Putamen (tissue), 1 donor: ENCODE data around the gene ST8SIA2.

Experiments
- DNase-seq: peaks from one replicate; pipeline ENCODE4 v3.0.0-alpha.2; 2016; ENCODE audit warnings: low spot score

ST8SIA2 gene

GRCh38 chr15:92399271-92399950 lies 5.7 kb downstream of the ST8SIA2 start:
- no peak for DNase-seq

GRCh38 chr15:92400573-92400972 lies 6.9 kb downstream of the ST8SIA2 start:
- DNase-seq = no peak

GRCh38 chr15:92400980-92401787 lies 7.5 kb downstream of the ST8SIA2 start:
- DNase-seq = no peak

GRCh38 chr15:92402751-92403150 lies 9.1 kb downstream of the ST8SIA2 start:
- no peak for DNase-seq

GRCh38 chr15:92405942-92406341 lies 12.3 kb downstream of the ST8SIA2 start:
- no peak for DNase-seq

GRCh38 chr15:92407321-92407720 lies 13.6 kb downstream of the ST8SIA2 start:
- no peak for DNase-seq

GRCh38 chr15:92407916-92408315 lies 14.2 kb downstream of the ST8SIA2 start:
- no peak for DNase-seq

- DNase-seq = no peak
Observed at GRCh38 chr15:92409006-92409405, 15.3 kb downstream of the ST8SIA2 start.

- no peak for DNase-seq
Observed at GRCh38 chr15:92409521-92409920, 15.8 kb downstream of the ST8SIA2 start.

GRCh38 chr15:92410537-92410936 lies 16.9 kb downstream of the ST8SIA2 start:
- no peak for DNase-seq

- DNase-seq = no peak
Observed at GRCh38 chr15:92411256-92411655, 17.6 kb downstream of the ST8SIA2 start.

- no peak for DNase-seq
Observed at GRCh38 chr15:92413510-92413909, 19.8 kb downstream of the ST8SIA2 start.

GRCh38 chr15:92415639-92416297 lies 22.1 kb downstream of the ST8SIA2 start:
- no peak for DNase-seq

- DNase-seq = no peak
Observed at GRCh38 chr15:92416557-92416956, 22.9 kb downstream of the ST8SIA2 start.

- DNase-seq = no peak
Observed at GRCh38 chr15:92417716-92418115, 24.0 kb downstream of the ST8SIA2 start.

GRCh38 chr15:92418864-92419263 lies 25.2 kb downstream of the ST8SIA2 start:
- DNase-seq = no peak

GRCh38 chr15:92421976-92422375 lies 28.3 kb downstream of the ST8SIA2 start:
- DNase-seq = no peak

- DNase-seq = no peak
Observed at GRCh38 chr15:92425578-92426225, 32.0 kb downstream of the ST8SIA2 start.

- no peak for DNase-seq
Observed at GRCh38 chr15:92429378-92430068, 35.8 kb downstream of the ST8SIA2 start.

- no peak for DNase-seq
Observed at GRCh38 chr15:92430069-92430440, 36.4 kb downstream of the ST8SIA2 start.

- no peak for DNase-seq
Observed at GRCh38 chr15:92435145-92435544, 41.5 kb downstream of the ST8SIA2 start.

- no peak for DNase-seq
Observed at GRCh38 chr15:92438471-92438870, 44.8 kb downstream of the ST8SIA2 start.
